Measurements from ENCODE around the gene PSIP1.
"Not testable (repeated sequence)": the region's sequence is repeated elsewhere in the genome, so short reads cannot be mapped to it uniquely, and the experiment has no call there.

GRCh38 chr9:15527035-15527434 lies 16.3 kb upstream of the PSIP1 start:
- TF ChIP-seq CTCF, POLR2A (IDR thresholded peaks at IDR 0.05): not testable (repeated sequence)
